ENCODE results near the gene PFDN2. TPM values are rescaled to one million over a fixed set of nuclear protein-coding genes. Genes with fewer than 3 reads are reported as not detected.
"Not testable (repeated sequence)": the region's sequence is repeated elsewhere in the genome, so short reads cannot be mapped to it uniquely, and the experiment has no call there.

The PFDN2 gene
- total RNA-seq, 1 experiment from 2014 or later = 34.1 TPM

GRCh38 chr1:161119092-161119903 lies 1.5 kb upstream of the PFDN2 start:
- H3K9ac ChIP-seq (ENCODE audit: low read length) = peak overlapping the region; percentile 97
- H3K9me3 ChIP-seq (ENCODE audit: low read length) = no peaks in the 10 kb centered on the region
- peaks cover 51% of the 10 kb centered on the region for H3K4me1 ChIP-seq (ENCODE audit: low read length)
- H3K4me2 ChIP-seq (ENCODE audit: low read depth, low read length, poor library complexity, severe bottlenecking) = peak overlapping the region; percentile 81
- H2AFZ ChIP-seq (ENCODE audit: low read length) = no peak overlapping the region
- peak overlapping the region; percentile 67 for H3K27ac ChIP-seq (ENCODE audit: low read length)
- no peaks in the 10 kb centered on the region for H3K9me2 ChIP-seq (replicated peaks; ENCODE audit: insufficient read depth, low read length)
- peaks cover 32% of the 10 kb centered on the region; the same call in 1 of the 2 replicates for H3K36me3 ChIP-seq (ENCODE audit: insufficient read depth, low read length)
- H3K27me3 ChIP-seq (ENCODE audit: low read length) = no peaks in the 10 kb centered on the region
- H3K79me2 ChIP-seq (ENCODE audit: low read length) = peaks cover 60% of the 10 kb centered on the region
- DNase-seq = peak; percentile 87
- H3K4me3 ChIP-seq (ENCODE audit: low read length) = peak overlapping the region; percentile 98
- peaks cover 8% of the 10 kb centered on the region; the same call in 1 of the 2 replicates for H4K20me1 ChIP-seq (ENCODE audit: insufficient read depth, low read depth, low read length)

- Histone ChIP-seq H4K20me1 (ENCODE audit: insufficient read depth, low read depth, low read length) (peaks cover 20% of the 10 kb centered on the region), H3K4me2 (ENCODE audit: low read depth, low read length, poor library complexity, severe bottlenecking) (peak overlapping the region; percentile 81), H3K79me2 (ENCODE audit: low read length) (peaks cover 89% of the 10 kb centered on the region), H3K4me1 (ENCODE audit: low read length) (peaks cover 71% of the 10 kb centered on the region), H3K36me3 (ENCODE audit: insufficient read depth, low read length) (peaks cover 27% of the 10 kb centered on the region; the same call in 1 of the 2 replicates)
- H3K27me3 ChIP-seq (ENCODE audit: low read length); H3K4me3 ChIP-seq (ENCODE audit: low read length); H3K9me2 ChIP-seq (replicated peaks; ENCODE audit: insufficient read depth, low read length); H3K9ac ChIP-seq (ENCODE audit: low read length); H3K9me3 ChIP-seq (ENCODE audit: low read length); H3K27ac ChIP-seq (ENCODE audit: low read length); H2AFZ ChIP-seq (ENCODE audit: low read length); DNase-seq: not testable (repeated sequence)
Observed at GRCh38 chr1:161115961-161116360, 1.9 kb downstream of the PFDN2 start.

DNA sequence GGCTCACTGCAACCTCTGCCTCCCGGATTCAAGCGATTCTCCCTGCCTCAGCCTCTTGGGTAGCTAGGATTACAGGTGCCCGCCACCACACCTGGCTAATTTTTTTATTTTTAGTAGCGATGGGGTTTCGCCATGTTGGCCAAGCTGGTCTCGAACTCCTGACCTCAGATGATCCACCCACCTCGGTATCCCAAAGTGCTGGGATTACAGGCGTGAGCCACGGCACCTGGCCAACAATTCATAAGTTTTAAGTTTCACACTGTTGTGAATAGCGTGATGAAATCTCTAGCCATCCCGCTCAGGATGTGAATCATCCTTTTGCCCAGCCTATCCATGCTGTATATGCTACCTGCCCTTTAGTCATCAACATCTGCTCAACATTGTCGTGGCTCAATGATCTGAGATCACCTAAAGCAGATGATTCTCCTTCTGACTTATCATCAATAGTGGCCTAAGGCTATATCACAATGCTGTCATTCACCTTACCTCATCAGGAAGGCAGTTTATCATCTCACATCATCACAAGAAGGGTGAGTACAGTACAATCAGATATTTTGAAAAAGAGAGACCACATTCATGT lies 2.6 kb downstream of the PFDN2 start:
- peak overlapping the region; percentile 81 for H3K4me2 ChIP-seq (ENCODE audit: low read depth, low read length, poor library complexity, severe bottlenecking)
- no peak overlapping the region for H2AFZ ChIP-seq (ENCODE audit: low read length)
- H3K9me2 ChIP-seq (replicated peaks; ENCODE audit: insufficient read depth, low read length) = no peaks in the 10 kb centered on the region
- H3K36me3 ChIP-seq (ENCODE audit: insufficient read depth, low read length) = peaks cover 25% of the 10 kb centered on the region; the same call in 1 of the 2 replicates
- DNase-seq = no peak
- no peak overlapping the region for H3K9ac ChIP-seq (ENCODE audit: low read length)
- no peaks in the 10 kb centered on the region for H3K27me3 ChIP-seq (ENCODE audit: low read length)
- H3K27ac ChIP-seq (ENCODE audit: low read length) = no peak overlapping the region
- no peak overlapping the region for H3K4me3 ChIP-seq (ENCODE audit: low read length)
- peaks cover 94% of the 10 kb centered on the region for H3K79me2 ChIP-seq (ENCODE audit: low read length)
- H3K4me1 ChIP-seq (ENCODE audit: low read length) = peaks cover 69% of the 10 kb centered on the region
- no peaks in the 10 kb centered on the region for H3K9me3 ChIP-seq (ENCODE audit: low read length)
- peaks cover 20% of the 10 kb centered on the region for H4K20me1 ChIP-seq (ENCODE audit: insufficient read depth, low read depth, low read length)

GRCh38 chr1:161114556-161114955 lies 3.3 kb downstream of the PFDN2 start:
- Histone ChIP-seq H3K27me3 (ENCODE audit: low read length) (no peaks in the 10 kb centered on the region), H3K27ac (ENCODE audit: low read length) (no peak overlapping the region), H3K36me3 (ENCODE audit: insufficient read depth, low read length) (peaks cover 22% of the 10 kb centered on the region; the same call in 1 of the 2 replicates), H3K9ac (ENCODE audit: low read length) (no peak overlapping the region), H3K79me2 (ENCODE audit: low read length) (peaks cover 98% of the 10 kb centered on the region), H3K4me2 (ENCODE audit: low read depth, low read length, poor library complexity, severe bottlenecking) (peak overlapping the region; percentile 6), H3K4me3 (ENCODE audit: low read length) (no peak overlapping the region), H3K4me1 (ENCODE audit: low read length) (peaks cover 62% of the 10 kb centered on the region), H4K20me1 (ENCODE audit: insufficient read depth, low read depth, low read length) (peaks cover 20% of the 10 kb centered on the region), H2AFZ (ENCODE audit: low read length) (no peak overlapping the region), H3K9me2 (replicated peaks; ENCODE audit: insufficient read depth, low read length) (no peaks in the 10 kb centered on the region), H3K9me3 (ENCODE audit: low read length) (no peaks in the 10 kb centered on the region)
- DNase-seq = no peak

DNA sequence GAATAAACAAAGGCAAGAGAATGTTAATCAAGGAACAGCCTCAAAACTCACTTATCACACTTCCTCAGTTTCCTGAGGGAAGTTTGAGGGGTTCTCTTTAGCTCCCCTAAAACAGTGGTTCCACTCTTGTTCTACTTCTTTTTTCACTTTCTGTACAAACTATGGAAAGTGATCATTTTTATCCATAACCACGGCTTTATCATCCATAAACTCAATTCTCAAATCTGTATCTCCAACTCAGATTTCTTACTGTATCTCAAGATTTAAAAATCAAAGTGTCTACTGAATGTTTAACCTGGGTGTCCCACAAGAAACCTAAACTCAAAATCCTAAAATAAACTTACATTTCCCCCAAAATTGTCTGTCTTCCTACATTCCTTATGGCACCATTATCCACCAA lies 3.9 kb downstream of the PFDN2 start:
- Histone ChIP-seq H3K9me3 (ENCODE audit: low read length) (no peaks in the 10 kb centered on the region), H3K4me3 (ENCODE audit: low read length) (no peak overlapping the region), H3K9ac (ENCODE audit: low read length) (no peak overlapping the region), H3K4me2 (ENCODE audit: low read depth, low read length, poor library complexity, severe bottlenecking) (peak overlapping the region; percentile 6), H4K20me1 (ENCODE audit: insufficient read depth, low read depth, low read length) (peaks cover 20% of the 10 kb centered on the region), H3K36me3 (ENCODE audit: insufficient read depth, low read length) (peaks cover 26% of the 10 kb centered on the region), H3K4me1 (ENCODE audit: low read length) (peaks cover 56% of the 10 kb centered on the region), H3K27me3 (ENCODE audit: low read length) (no peaks in the 10 kb centered on the region), H2AFZ (ENCODE audit: low read length) (no peak overlapping the region), H3K79me2 (ENCODE audit: low read length) (peaks cover 100% of the 10 kb centered on the region), H3K27ac (ENCODE audit: low read length) (no peak overlapping the region), H3K9me2 (replicated peaks; ENCODE audit: insufficient read depth, low read length) (no peaks in the 10 kb centered on the region)
- DNase-seq = no peak

DNA sequence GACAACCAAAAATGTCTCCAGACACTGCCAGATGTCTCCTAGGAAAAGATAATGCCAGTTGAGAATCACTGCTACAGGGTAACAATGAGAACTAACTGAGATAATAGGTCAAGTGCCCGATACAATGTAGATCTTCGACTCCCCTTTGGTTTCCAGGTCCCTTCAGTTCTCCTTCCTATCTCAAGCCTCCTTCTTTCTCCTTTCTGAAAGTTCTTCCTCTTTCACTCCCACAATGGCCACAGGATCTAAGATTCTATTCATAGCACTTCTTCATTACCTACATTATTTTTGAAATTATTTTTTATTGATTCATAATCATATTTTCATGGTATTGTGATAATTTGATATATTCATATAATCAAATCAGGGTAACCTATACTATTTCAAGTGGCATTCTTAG lies 6.3 kb downstream of the PFDN2 start:
- Histone ChIP-seq H3K27ac (ENCODE audit: low read length) (no peak overlapping the region), H3K9ac (ENCODE audit: low read length) (no peak overlapping the region), H3K4me3 (ENCODE audit: low read length) (no peak overlapping the region), H3K9me3 (ENCODE audit: low read length) (no peaks in the 10 kb centered on the region), H3K9me2 (replicated peaks; ENCODE audit: insufficient read depth, low read length) (no peaks in the 10 kb centered on the region), H3K36me3 (ENCODE audit: insufficient read depth, low read length) (peaks cover 35% of the 10 kb centered on the region), H3K4me2 (ENCODE audit: low read depth, low read length, poor library complexity, severe bottlenecking) (no peak overlapping the region), H3K27me3 (ENCODE audit: low read length) (no peaks in the 10 kb centered on the region), H4K20me1 (ENCODE audit: insufficient read depth, low read depth, low read length) (peaks cover 20% of the 10 kb centered on the region), H3K79me2 (ENCODE audit: low read length) (peaks cover 97% of the 10 kb centered on the region), H3K4me1 (ENCODE audit: low read length) (peaks cover 46% of the 10 kb centered on the region), H2AFZ (ENCODE audit: low read length) (no peak overlapping the region)
- DNase-seq = no peak

DNA sequence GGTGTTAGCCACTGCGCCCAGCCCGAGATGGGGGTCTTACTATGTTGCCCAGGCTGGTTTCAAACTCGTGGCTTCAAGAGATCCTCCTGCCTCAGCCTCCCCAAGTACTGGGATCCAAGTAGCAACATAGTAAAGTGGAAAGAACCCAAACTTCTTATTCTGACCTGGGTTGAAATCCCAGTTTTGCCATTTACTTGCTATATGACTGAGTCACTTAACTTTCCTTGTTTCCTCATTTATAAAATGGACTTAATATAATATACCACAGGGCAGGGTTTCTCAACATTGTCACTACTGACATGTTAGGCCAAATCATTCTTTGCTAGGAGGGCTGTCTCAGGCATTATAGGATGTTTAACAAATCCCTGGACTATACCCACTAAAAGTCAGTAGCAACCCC lies 6.7 kb downstream of the PFDN2 start:
- H3K36me3 ChIP-seq (ENCODE audit: insufficient read depth, low read length) = peaks cover 37% of the 10 kb centered on the region
- peaks cover 97% of the 10 kb centered on the region for H3K79me2 ChIP-seq (ENCODE audit: low read length)
- H4K20me1 ChIP-seq (ENCODE audit: insufficient read depth, low read depth, low read length) = peaks cover 18% of the 10 kb centered on the region

GRCh38 chr1:161106431-161106830 lies 11.4 kb downstream of the PFDN2 start:
- peaks cover 3% of the 10 kb centered on the region; the same call in 1 of the 2 replicates for H4K20me1 ChIP-seq (ENCODE audit: insufficient read depth, low read depth, low read length)
- H3K79me2 ChIP-seq (ENCODE audit: low read length) = peaks cover 79% of the 10 kb centered on the region
- H3K4me2 ChIP-seq (ENCODE audit: low read depth, low read length, poor library complexity, severe bottlenecking) = no peak overlapping the region
- no peaks in the 10 kb centered on the region for H3K9me3 ChIP-seq (ENCODE audit: low read length)
- no peaks in the 10 kb centered on the region for H3K9me2 ChIP-seq (replicated peaks; ENCODE audit: insufficient read depth, low read length)
- H3K4me3 ChIP-seq (ENCODE audit: low read length) = no peak overlapping the region
- H3K27ac ChIP-seq (ENCODE audit: low read length) = no peak overlapping the region
- DNase-seq = no peak
- H2AFZ ChIP-seq (ENCODE audit: low read length) = no peak overlapping the region
- H3K27me3 ChIP-seq (ENCODE audit: low read length) = no peaks in the 10 kb centered on the region
- H3K9ac ChIP-seq (ENCODE audit: low read length) = no peak overlapping the region
- H3K36me3 ChIP-seq (ENCODE audit: insufficient read depth, low read length) = peaks cover 29% of the 10 kb centered on the region
- peaks cover 2% of the 10 kb centered on the region; the same call in 1 of the 2 replicates for H3K4me1 ChIP-seq (ENCODE audit: low read length)

More for the DNA sequence above, 6.7 kb downstream of the PFDN2 start:
- no peak overlapping the region for H3K4me2 ChIP-seq (ENCODE audit: low read depth, low read length, poor library complexity, severe bottlenecking)
- no peak overlapping the region for H3K9ac ChIP-seq (ENCODE audit: low read length)
- no peak overlapping the region for H3K4me3 ChIP-seq (ENCODE audit: low read length)
- no peak overlapping the region for H2AFZ ChIP-seq (ENCODE audit: low read length)
- no peaks in the 10 kb centered on the region for H3K27me3 ChIP-seq (ENCODE audit: low read length)
- no peak overlapping the region for H3K27ac ChIP-seq (ENCODE audit: low read length)
- H3K9me2 ChIP-seq (replicated peaks; ENCODE audit: insufficient read depth, low read length) = no peaks in the 10 kb centered on the region
- no peaks in the 10 kb centered on the region for H3K9me3 ChIP-seq (ENCODE audit: low read length)
- H3K4me1 ChIP-seq (ENCODE audit: low read length) = peaks cover 42% of the 10 kb centered on the region
- no peak for DNase-seq
